Measurements from ENCODE around the gene HLF.

DNA sequence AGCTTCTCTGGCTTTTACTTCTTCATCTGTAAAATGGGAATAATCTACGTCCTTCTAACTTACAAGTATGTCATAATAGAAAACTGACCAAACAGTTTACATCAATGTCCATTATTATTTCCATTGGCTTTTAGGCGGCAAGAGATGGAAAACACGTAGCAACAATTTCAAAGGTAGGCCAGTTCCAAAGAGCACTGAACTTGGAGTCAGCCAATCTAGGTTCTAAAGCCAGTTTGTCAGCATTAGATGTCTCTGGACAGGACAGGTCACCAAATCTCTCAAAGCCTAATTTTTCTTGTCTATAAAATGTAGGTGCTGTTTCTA, 17.6 kb downstream of the HLF start:
- TF ChIP-seq, protein P1, sequence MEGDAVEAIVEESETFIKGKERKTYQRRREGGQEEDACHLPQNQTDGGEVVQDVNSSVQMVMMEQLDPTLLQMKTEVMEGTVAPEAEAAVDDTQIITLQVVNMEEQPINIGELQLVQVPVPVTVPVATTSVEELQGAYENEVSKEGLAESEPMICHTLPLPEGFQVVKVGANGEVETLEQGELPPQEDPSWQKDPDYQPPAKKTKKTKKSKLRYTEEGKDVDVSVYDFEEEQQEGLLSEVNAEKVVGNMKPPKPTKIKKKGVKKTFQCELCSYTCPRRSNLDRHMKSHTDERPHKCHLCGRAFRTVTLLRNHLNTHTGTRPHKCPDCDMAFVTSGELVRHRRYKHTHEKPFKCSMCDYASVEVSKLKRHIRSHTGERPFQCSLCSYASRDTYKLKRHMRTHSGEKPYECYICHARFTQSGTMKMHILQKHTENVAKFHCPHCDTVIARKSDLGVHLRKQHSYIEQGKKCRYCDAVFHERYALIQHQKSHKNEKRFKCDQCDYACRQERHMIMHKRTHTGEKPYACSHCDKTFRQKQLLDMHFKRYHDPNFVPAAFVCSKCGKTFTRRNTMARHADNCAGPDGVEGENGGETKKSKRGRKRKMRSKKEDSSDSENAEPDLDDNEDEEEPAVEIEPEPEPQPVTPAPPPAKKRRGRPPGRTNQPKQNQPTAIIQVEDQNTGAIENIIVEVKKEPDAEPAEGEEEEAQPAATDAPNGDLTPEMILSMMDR (conservative IDR thresholded peaks at IDR 0.05 in 1 of 2, IDR thresholded peaks at IDR 0.05 in 1 of 2; ENCODE audit: extremely low read depth in 1 of 2, insufficient read depth in 1 of 2, low read depth in 1 of 2, low read length in 2 of 2), result no peak
- no peak for TF ChIP-seq EZH2 (IDR thresholded peaks at IDR 0.05; ENCODE audit: borderline replicate concordance, low read length)

All from mammary epithelial cell (primary cell).